HG03565 (cell line): ENCODE data around the gene LDLRAD4.

ENCODE experiments used
- ATAC-seq: cut with Tn5 transposase; IDR thresholded peaks from one replicate; pipeline ENCODE4 v1.9.1; 2021; ENCODE audit warnings: mild to moderate bottlenecking, moderate library complexity; ENCODE audit not compliant: unreplicated experiment

Gene LDLRAD4

GRCh38 chr18:13420969-13421686 is 202.6 kb downstream of the LDLRAD4 start:
- ATAC-seq, result no peak

- ATAC-seq, result no peak
Observed at GRCh38 chr18:13422541-13423147, 204.1 kb downstream of the LDLRAD4 start.

- no peak for ATAC-seq
Observed at GRCh38 chr18:13423352-13423751, 204.8 kb downstream of the LDLRAD4 start.

- no peak for ATAC-seq
Observed at GRCh38 chr18:13424363-13424762, 205.8 kb downstream of the LDLRAD4 start.

GRCh38 chr18:13425357-13426091 is 207.0 kb downstream of the LDLRAD4 start:
- ATAC-seq, result no peak

GRCh38 chr18:13427354-13427753 is 208.8 kb downstream of the LDLRAD4 start:
- no peak for ATAC-seq

- ATAC-seq, result no peak
Observed at GRCh38 chr18:13428319-13428718, 209.8 kb downstream of the LDLRAD4 start.

- ATAC-seq, result no peak
Observed at GRCh38 chr18:13429016-13429415, 210.5 kb downstream of the LDLRAD4 start.

- ATAC-seq, result no peak
Observed at GRCh38 chr18:13429884-13430510, 211.4 kb downstream of the LDLRAD4 start.

- ATAC-seq, result no peak
Observed at GRCh38 chr18:13430663-13431062, 212.1 kb downstream of the LDLRAD4 start.

- no peak for ATAC-seq
Observed at GRCh38 chr18:13431886-13432285, 213.3 kb downstream of the LDLRAD4 start.

- ATAC-seq, result no peak
Observed at GRCh38 chr18:13433125-13433524, 214.6 kb downstream of the LDLRAD4 start.

- no peak for ATAC-seq
Observed at GRCh38 chr18:13433685-13434084, 215.1 kb downstream of the LDLRAD4 start.

- no peak for ATAC-seq
Observed at GRCh38 chr18:13434854-13435253, 216.3 kb downstream of the LDLRAD4 start.

- ATAC-seq, result no peak
Observed at GRCh38 chr18:13435586-13436333, 217.2 kb downstream of the LDLRAD4 start.

GRCh38 chr18:13436576-13436975 is 218.0 kb downstream of the LDLRAD4 start:
- no peak for ATAC-seq

GRCh38 chr18:13437034-13437433 is 218.5 kb downstream of the LDLRAD4 start:
- ATAC-seq, result no peak

- no peak for ATAC-seq
Observed at GRCh38 chr18:13437796-13438506, 219.4 kb downstream of the LDLRAD4 start.

GRCh38 chr18:13438507-13439056 is 220.0 kb downstream of the LDLRAD4 start:
- ATAC-seq, result no peak

- no peak for ATAC-seq
Observed at GRCh38 chr18:13439461-13439860, 220.9 kb downstream of the LDLRAD4 start.
